IPS-18c (cell line): ENCODE results near the gene GRM8.
A peak's percentile ranks its signal among the peaks of the same experiment; 100 is the strongest.

Experiments
- H3K4me3 ChIP-seq: 2 replicates; pipeline ENCODE4 v1.7.0; 2013; ENCODE audit warnings: low read depth, mild to moderate bottlenecking, low read length, moderate library complexity; ENCODE audit not compliant: insufficient read depth
- H3K9me3 ChIP-seq: one replicate; pipeline ENCODE4 v1.6.1; 2013; ENCODE audit warnings: mild to moderate bottlenecking, low read length, moderate library complexity; ENCODE audit not compliant: control insufficient read depth, insufficient read depth

Gene GRM8

GRCh38 chr7:127252778-127253280, at the start of gene GRM8:
Gene GRM8, minus strand, starts transcription at chr7:127252941.
- Histone ChIP-seq H3K4me3 (peak within 1 kb of the TSS; percentile 85), H3K9me3 (no peaks in the 10 kb centered on the region)

- H3K4me3 ChIP-seq: no peak overlapping the region
Measured at GRCh38 chr7:127290801-127291361, 38.1 kb upstream of the GRM8 start.

GRCh38 chr7:127290116-127290655, 37.4 kb upstream of the GRM8 start:
- Histone ChIP-seq H3K9me3 (no peaks in the 10 kb centered on the region), H3K4me3 (no peak overlapping the region)

More at GRCh38 chr7:127290801-127291361, 38.1 kb upstream of the GRM8 start:
- H3K9me3 ChIP-seq: no peaks in the 10 kb centered on the region

- Histone ChIP-seq H3K4me3 (no peak overlapping the region), H3K9me3 (no peaks in the 10 kb centered on the region)
Measured at GRCh38 chr7:127287133-127287532, 34.4 kb upstream of the GRM8 start.

GRCh38 chr7:127270093-127270492, 17.4 kb upstream of the GRM8 start:
- Histone ChIP-seq H3K9me3 (no peaks in the 10 kb centered on the region), H3K4me3 (no peak overlapping the region)

GRCh38 chr7:127266047-127266446, 13.3 kb upstream of the GRM8 start:
- Histone ChIP-seq H3K9me3 (no peaks in the 10 kb centered on the region), H3K4me3 (no peak overlapping the region)

- H3K9me3 ChIP-seq: no peaks in the 10 kb centered on the region
- no peak overlapping the region for H3K4me3 ChIP-seq
Measured at GRCh38 chr7:127264219-127264618, 11.5 kb upstream of the GRM8 start.

- H3K9me3 ChIP-seq: no peaks in the 10 kb centered on the region
- H3K4me3 ChIP-seq: no peak overlapping the region
Measured at GRCh38 chr7:127258111-127258510, 5.4 kb upstream of the GRM8 start.

GRCh38 chr7:127257086-127257485, 4.3 kb upstream of the GRM8 start:
- Histone ChIP-seq H3K9me3 (no peaks in the 10 kb centered on the region), H3K4me3 (no peak overlapping the region)

- no peaks in the 10 kb centered on the region for H3K9me3 ChIP-seq
- no peak overlapping the region for H3K4me3 ChIP-seq
Measured at GRCh38 chr7:127256041-127256725, 3.4 kb upstream of the GRM8 start.

- Histone ChIP-seq H3K9me3 (no peaks in the 10 kb centered on the region), H3K4me3 (peak overlapping the region; percentile 85; the same call in 1 of the 2 replicates)
Measured at GRCh38 chr7:127254163-127254684, 1.5 kb upstream of the GRM8 start.

GRCh38 chr7:127253281-127254162, 781 bp upstream of the GRM8 start:
- Histone ChIP-seq H3K4me3 (peak overlapping the region; percentile 85), H3K9me3 (no peaks in the 10 kb centered on the region)

- peak overlapping the region; percentile 85 for H3K4me3 ChIP-seq
Measured at GRCh38 chr7:127252377-127252713, 396 bp downstream of the GRM8 start.

GRCh38 chr7:127251465-127252376, 1.0 kb downstream of the GRM8 start:
- Histone ChIP-seq H3K4me3 (peak overlapping the region; percentile 85), H3K9me3 (no peaks in the 10 kb centered on the region)

More at GRCh38 chr7:127252377-127252713, 396 bp downstream of the GRM8 start:
- H3K9me3 ChIP-seq: no peaks in the 10 kb centered on the region

GRCh38 chr7:127251036-127251464, 1.7 kb downstream of the GRM8 start:
- no peaks in the 10 kb centered on the region for H3K9me3 ChIP-seq
- peak overlapping the region; percentile 85; the same call in 1 of the 2 replicates for H3K4me3 ChIP-seq

GRCh38 chr7:127250312-127251035, 2.3 kb downstream of the GRM8 start:
- Histone ChIP-seq H3K9me3 (no peaks in the 10 kb centered on the region), H3K4me3 (peak overlapping the region; percentile 85; the same call in 1 of the 2 replicates)
